ENCODE measurements around the gene UBR7.
A peak's percentile ranks its signal among the peaks of the same experiment; 100 is the strongest.
"Not testable (repeated sequence)": the region's sequence is repeated elsewhere in the genome, so short reads cannot be mapped to it uniquely, and the experiment has no call there.

UBR7 gene

DNA sequence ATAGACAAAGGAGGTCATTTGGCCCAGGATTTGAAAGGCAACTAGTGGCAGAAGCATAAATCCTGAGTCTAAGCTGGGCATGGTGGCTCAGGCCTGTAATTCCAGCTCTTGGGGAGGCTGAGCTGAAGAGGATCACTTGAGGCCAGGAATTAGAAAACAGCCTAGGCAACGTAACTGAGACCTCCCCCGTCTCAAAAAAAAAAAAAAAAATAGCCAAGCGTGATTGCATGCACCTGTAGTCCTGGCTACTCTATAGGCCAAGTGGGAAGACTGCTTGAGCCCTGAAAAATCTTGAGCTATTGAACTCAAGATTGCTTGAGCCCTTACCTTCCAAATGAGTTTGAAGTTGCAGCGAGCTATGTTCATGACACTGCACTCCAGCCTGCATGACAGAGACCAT is 8.0 kb upstream of the UBR7 start:
- no peak for DNase-seq

DNA sequence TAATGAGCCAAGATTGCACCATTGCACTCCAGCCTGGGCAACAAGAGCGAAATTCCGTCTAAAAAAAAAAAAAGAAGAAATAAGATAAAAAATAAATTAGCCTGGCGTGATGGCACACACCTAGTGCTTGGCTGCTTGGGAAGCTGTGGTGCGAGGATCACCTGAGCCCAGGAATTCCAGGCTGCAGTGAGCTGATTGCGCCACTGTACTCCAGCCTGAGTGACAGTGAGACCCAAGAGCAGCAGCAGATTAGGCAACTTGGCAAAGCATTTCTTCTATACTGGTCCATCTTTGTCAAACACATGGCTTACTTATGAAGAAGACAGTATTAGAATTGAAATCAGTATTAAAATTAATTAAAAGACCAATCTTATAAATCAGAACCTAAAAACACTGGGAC is 6.5 kb upstream of the UBR7 start:
- DNase-seq: no peak

DNA sequence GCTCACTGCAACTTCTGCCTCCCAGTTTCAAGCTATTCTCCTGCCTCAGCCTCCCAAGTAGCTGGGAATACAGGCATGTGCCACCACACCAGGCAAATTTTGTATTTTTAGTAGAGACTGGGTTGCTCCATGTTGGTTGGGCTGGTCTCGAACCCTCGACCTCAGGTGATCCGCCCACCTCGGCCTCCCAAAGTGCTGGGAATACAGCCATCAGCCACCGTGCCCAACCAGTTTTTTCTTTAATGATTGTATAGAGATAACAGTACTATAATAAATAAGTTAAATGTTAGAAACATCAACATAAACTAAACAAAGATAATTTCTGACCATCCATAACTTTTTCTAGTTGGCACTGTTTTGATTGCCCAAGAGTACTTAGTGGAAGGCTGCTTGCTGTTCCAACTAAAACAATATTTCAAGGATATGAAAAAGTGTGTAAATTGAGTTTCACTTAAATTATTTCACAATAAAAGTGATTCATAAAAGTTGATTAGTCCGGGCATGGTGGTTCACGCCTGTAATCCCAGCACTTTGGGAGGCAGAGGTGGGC is 5.8 kb upstream of the UBR7 start:
- DNase-seq: no peak

DNA sequence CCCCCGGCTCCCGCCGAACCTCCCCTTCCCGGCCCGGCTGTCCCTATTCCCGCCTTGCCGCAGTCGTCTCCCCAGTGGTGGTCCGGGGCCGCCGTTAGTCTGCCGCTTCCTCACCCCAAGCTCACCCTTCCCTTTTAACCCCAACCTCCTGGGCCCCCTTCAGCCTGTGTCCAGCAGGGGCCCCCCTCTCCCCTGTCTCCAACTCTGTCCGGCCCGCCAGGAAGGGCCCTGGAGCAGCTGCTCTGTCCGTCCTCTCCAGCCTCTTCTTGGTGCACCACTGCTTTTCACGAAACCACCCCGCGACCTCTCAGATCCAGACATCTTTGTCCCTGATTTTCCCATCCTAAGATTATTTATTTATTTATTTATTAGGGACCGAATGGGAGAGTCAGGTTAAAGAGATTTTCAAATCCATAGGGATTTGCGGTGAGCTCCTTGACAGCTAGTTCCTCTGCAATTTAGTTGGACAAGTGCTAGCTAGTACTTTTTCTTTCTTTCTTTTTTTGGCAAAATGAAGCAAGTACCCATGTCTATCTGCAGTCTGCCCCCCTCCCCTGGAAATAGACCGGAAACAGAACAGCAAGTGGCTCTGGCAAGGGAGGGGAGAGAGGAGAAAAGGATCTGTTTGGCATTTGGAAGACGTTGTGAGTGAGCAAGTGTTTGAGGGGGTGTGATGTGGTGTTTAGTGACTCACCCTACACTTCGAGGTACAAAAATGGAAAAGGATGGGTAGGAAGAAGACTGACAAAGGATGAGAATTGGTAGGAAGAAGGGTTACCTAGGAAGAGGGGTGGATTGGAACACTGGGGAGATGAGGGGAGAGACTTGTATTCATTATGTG is 632 bp downstream of the UBR7 start:
- peak; percentile 83 for DNase-seq

DNA sequence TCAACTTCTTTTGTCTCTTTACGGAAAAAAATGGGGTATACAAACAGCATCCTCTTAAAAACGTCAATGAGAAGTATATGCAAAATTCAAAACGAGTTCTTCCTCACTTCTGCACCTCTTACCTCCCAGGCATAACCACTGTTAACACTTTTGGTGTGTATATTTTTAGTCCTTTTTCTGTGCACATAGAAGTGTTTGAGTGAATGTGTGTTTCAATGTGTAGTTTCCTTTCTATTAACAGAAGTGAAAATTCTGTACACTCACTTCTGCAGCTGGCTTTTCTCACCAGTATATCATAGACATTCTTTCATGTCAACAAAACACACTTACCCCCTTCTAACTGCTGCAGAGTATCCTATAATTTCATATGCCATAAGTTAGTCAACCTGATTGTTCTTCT is 5.4 kb downstream of the UBR7 start:
- no peak for DNase-seq

DNA sequence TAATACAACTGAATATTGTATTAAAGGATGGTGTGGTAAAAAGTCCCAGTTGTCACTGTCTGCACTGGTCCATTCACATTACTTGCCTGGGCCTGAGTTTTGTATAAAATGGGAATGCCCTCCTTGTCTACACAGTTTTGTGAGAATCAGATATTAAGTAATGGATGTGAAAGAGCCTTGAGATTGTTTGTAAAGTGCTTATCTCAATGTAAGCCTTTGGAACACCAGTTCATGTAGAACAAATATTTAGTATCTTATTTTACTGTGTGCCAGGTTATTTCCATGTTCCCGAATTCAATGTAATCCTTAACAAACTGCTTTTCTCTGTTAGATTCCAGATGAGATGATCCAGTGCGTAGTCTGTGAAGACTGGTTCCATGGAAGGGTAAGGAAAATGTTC is 7.5 kb downstream of the UBR7 start:
- DNase-seq: no peak

DNA sequence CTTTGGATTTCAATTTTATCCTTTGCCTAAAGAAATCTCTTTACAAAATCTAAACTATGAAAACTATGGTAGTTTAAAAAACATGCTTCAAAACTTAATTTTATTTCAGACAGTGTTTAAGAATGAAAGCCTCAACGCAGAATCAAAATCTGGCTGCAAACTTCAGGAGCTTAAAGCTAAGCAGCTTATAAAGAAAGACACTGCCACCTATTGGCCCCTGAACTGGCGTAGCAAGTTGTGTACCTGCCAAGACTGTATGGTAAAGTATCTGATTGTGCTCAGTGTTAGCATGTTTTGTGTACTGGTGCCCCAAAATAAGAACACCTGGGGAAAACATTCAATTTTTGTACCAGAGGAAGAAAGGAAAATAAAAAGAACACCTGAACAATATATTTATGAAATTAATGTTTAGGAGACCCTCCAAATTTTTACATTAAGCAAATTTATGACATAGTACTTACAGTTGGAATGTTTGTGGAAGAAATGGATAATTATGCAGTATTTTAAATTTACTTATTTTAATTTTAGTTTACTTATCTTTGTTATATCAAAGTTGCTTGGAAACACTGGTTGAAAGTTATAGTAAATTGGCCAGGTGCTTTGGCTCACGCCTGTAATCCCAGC is 12.2 kb downstream of the UBR7 start:
- no peak for DNase-seq

DNA sequence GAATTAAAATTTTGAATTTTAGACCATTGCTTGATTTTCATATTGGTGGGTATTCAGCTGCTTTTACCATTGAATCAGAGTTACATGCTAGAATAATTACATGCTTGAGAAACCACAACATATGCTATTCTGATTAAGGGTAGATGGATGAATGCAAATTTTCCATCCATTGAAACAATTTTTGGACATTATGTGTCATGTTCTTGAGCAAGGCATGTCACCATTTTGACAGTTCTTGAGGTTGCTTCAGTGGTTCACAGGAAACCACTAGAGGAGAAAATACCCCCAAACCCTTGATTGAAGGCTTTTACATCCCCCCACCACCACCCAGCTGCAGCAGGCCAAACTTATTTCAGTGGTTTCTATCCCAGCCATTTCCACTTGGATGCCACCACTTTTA is 13.5 kb downstream of the UBR7 start:
- DNase-seq: no peak

DNA sequence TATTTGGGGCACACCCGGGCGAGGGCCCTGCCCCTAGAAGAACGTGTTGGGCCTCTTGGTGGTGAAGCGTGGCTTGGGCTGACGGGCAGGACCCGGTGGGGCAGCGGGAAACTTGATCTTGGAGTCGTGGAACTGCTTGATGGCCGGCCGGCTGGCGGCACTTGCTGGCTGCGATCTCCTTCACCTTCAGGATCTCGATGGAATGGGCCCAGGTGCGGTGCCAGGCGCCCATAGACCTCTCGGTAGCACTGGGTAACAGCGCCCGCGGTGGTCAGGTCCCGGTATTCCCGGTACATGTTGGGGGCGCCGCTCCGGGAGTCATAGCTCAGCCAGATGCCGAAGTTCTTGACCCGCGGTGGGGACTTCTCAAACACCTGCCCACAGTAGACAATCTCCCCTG is 16.5 kb downstream of the UBR7 start:
- DNase-seq: no peak

DNA sequence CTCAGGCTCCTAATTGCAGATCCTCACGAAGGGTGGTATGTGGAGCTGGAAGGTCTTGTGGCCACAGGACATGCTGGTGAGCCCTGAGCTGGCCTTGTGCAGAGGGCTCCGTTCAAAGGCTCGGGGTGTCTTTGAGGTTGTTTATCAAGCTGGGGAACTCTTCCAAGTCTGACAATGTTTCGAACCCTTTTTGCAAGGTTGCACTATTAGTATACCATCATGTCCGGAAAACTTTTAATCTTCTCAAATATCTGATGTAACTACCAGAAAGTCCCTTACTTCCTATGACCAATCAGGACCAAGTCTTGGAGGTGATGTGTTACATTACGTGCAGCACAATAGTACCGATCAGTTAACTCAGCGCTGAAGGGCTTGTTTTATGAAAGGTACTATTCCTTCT is 21.5 kb downstream of the UBR7 start:
- no peak for DNase-seq

DNA sequence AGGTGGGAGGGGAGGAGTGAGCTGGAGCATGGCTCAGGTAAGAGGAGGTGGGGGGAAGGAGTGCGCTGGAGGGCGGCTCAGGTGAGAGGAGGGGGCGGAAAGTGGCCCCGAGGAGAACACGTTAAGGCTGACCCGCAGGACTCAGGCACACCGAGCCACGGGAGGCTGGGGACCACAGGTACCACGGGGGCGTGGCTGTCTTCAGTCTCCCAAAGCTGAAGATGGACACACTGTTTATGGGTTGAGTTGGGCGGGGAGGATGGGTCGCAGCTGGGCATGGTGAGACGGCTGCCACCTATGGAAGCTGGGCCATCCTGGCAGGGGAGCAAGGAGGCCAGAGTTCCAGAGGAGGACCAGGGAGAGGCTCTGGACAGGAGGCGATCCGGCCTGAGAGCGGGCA is 23.5 kb downstream of the UBR7 start:
- no peak for DNase-seq

DNA sequence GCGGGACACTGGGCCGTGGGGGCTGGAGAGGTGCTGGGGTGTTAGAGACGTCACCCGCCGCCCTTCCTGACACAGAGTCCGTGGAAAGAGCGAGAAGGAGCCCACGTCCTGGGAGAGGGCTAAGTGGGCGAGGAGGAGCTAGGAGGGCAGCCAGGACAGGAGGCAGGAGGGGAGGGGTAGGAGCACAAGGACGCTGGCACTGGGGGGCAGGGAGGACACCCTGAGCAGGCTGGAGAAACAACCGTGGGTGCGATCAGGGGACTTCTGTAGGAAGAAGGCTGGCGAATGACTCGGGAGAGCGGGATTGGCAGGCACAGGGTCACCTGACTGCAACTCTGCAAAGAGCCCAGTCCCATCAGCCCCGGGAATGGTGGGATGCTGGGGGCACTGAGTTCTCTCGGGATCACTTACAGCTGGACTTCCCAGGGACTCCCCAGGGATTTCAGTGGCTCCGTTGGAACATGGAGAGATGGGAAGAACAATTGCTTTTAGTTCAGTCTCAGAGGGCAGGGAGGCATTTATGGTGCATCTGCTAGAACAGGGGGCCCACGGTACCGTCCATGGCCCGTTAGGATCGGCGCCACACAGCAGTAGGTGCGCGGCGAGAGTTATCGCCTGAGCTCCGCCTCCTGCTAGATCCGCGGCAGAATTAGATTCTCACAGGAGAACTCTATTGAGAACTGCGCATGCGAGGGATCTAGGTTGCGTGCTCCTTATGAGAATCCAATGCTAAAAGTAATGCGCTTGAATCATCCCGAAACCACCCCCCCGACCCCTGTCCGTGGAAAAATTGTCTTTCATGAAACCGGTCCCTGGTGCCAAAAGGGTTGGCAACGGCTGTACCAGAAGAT is 24.3 kb downstream of the UBR7 start:
- DNase-seq: no peak

DNA sequence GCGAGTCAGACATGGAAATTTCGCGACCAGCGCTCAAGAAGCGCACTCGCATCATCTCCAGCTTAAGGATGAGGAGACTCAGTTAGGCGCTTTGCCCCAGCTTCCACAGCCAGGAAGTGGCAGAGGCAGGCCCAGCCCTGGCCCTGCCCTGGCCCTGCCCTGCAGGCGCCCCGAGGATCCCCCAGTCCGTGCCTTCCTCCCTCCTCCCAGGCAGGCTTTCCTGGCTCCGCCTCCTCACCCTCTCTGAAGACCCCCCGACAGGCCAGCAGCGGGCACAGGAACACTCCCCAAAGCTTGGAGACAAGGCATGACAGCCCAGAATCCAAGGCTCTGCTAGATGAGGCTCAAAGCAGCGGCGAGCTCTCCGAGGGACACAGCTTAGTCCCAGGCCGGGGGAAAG is 25.1 kb downstream of the UBR7 start:
- no peak for DNase-seq

DNA sequence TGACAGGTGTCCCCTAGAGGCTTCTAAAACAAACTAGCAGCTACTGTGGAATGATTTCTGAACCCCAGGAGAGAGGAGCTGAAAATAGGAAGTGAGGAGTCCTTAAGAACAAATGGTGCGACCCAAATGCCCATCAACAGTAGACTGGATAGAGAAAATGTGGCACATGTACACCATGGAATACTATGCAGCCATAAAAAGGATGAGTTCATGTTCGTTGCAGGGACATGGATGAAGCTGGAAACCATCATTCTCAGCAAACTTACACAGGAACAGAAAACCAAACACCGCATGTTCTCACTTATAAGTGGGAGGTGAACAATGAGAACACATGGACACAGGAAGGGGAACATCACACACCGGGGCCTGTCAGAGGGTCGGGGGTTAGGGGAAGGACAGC is 26.0 kb downstream of the UBR7 start:
- not testable (repeated sequence) for DNase-seq

DNA sequence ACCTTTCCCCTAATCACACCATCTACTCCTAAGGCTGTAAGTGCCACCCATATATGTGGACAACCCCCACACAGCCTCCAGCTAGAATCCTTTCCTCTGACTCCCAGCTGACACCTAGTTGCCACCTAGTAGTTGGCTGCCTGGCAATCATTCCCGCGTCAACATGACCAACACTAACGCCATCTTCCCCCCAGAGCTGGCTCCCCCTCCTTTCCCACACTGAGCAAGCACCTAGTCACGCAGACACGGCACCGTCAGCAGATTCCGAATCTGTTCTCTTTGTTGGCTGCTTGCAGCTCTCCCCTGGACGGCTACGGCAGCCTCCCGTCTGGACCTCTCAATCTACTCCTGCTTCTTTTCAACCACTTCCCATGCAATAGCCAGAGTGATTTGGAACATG is 27.7 kb downstream of the UBR7 start:
- no peak for DNase-seq

DNA sequence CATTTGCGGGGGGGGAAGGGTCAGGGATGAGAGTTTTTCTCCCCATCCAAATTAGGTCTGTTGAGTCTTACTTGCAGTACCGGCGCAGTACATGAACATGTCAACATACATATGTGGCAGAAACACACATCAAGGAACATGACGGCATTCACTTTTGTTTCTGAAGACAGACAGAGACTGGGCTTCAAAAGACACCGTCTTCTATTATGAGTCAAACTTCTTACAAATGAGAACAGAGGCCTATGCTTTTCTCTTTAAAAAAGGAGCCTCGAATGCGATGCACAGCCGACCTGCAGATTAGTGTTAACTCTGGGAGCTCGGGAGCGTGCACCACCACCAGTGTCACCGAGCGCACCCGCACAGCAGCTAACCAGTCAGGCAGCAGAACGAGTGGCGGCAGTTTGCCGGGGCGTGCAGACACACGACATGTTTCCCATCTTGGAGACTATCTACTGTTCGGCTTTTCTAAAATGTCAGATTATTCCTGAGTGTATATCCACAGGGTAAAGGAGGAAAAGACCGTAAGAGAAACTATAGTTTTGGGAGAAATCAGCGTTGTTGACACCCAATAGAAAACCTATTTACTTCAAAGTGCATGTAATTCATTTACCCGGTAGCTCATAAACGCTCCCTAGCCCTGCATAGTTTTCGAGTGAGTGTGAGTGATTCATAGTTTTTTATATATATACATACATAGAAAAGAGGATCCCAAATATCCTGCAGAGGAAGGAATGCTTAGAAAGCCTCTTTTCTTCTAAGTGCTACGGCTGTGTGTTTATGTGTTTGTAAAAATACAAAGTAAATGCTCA is 33.0 kb downstream of the UBR7 start:
- no peak for DNase-seq

DNA sequence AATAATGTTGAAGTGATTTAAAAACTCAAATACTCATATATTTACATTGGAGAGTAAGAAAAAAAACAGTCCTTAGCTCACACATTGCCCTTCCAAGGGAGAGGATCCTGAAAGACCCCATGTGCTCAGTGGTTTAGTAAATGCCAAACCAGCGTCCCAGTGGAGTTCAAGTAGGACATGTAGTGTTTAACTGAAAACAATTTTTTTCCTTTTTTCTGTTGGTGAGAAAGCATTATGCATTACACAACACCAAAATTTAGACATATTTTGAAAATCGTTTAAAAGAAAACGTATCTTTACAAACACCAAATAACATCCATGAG is 33.6 kb downstream of the UBR7 start:
- DNase-seq: no peak

DNA sequence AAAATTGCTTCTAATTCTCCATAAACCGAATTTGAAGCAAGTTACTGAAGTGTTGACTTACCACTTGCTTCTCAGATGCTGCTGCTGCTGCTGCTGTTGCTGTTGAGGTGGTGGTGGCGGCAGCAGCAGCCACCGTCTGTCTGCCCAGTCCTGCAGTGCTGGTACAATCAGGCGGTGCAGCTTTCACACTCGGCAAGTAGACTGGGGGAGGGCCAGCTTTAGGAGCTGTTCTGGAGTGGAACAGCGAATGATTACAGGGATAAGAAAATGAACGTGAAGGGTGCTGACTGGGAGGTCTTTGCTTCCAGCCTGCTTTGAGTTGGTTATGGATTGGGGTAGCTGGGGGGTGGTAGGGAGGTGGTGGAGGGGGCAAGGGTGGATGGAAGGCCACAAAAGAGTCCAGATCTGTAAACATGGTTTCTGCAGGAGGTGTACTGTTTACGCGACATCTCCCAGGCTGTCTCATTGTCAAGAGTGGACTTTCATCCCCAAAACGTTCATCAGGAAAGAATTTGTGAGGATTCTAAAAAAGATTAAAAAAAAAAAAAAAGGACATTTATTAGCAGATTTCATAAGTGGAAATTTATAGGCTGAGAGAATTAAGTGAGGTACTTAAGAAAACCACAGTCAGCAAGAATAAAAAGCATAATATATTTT is 38.8 kb downstream of the UBR7 start:
- no peak for DNase-seq

DNA sequence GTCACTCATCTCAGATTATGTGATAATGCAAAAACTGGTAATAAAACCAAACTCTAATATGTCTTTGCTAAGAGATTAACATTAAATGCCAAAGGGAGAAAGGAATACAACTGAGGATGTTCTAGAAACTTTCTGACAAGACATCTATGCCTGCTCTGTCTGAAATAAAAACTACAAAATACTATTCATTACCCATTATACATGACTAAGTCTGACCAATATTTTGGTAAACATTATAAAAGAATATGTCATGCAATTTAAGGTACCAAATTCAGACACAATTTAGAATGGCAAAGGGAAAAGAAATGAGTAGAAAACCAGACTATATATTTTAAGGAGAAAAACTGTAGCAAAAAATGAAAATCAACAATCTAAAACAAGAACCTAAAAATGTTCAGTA is 39.5 kb downstream of the UBR7 start:
- DNase-seq: no peak

DNA sequence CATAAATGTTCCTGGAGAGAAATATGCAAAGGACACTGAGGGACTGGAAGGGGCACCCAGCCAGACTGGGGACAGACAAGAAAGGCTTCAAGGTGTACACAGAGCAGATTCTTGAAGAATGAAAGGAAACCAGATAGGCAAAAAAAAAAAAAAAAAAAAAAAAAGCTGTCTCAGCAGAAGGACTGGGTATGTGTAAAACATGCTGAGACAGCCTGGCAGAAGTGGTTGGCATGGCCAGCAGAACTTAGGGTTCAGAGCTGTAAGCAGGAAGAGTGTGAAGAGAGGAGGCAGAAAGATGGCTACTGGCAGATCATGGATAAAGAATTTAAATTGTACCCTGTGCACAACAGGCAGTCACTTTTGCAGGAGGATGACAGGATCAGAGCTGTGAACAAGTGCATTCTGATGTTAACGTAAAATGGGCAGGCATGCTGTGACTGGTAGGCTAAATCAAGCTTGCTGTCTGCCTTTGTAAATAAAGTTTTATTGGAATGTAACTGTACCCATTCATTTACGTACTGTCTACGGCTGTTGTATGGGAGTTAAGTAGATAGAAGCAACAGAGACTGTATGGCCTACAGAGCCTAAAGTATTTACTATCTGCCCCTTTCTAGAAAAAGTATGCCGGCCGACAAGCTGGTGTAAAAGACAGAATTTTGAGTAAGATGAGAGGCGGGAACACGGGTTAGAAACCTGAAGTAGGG is 42.2 kb downstream of the UBR7 start:
- no peak for DNase-seq

DNA sequence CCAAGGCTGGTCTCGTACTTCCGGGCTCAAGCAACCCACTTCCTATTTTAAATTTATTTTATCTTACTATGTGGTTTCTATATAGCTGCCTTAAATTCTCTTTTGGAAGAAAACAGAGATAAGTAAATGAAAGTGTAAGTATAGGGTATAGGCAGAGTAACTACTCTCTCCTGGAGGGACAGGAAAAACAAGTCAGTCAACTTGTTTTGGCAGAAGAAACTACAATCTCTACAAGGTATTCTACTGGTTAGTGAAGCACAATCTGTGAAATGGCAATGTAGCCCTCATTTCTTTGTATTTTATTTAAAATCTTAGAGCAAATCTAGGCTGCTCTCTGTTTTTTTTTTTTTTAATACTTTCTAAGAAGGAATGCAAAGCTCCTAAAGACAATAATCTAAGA is 55.4 kb downstream of the UBR7 start:
- no peak for DNase-seq

DNA sequence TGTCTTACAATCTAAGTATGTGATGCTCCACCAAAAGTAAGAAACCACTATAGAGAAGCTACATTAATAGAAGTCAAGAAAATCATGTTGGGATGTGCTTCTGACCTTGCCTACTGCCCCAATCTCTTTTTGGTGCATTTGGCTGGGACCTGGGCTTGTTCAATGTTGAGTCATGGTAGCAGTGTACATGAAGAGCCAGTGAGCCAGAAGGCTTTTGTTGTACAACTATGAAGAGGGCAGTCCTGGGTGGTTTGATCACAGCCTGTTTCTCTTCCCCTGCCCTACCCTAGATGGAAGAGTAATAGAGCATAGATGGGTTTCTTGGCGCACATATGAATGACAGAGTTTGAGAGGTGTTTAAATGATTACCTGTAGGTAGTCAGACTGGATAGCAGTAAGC is 56.4 kb downstream of the UBR7 start:
- DNase-seq: no peak
